SK-N-MC (cell line): ENCODE results near the gene KIF7.

ENCODE experiments used
- EZH2 ChIP-seq: fragments of 200-600 bp; sonication (generic); IDR thresholded peaks from one replicate; pipeline ENCODE4 v1.6.1; 2017; ENCODE audit warnings: antibody characterized with exemption
- FOXP2 ChIP-seq: optimal IDR thresholded peaks from 2 replicates; pipeline ENCODE3; 2011; ENCODE audit warnings: mild to moderate bottlenecking, moderate library complexity; ENCODE audit not compliant: insufficient read depth; ENCODE audit errors: extremely low read length, control extremely low read depth
- POLR2AphosphoS5 ChIP-seq: IDR thresholded peaks from 2 replicates; pipeline ENCODE4 v1.6.1; 2012; ENCODE audit warnings: mild to moderate bottlenecking, low read depth, low read length, borderline replicate concordance

- TF ChIP-seq EZH2 (no peak), POLR2AphosphoS5 (no peak), FOXP2 (no peak)
These were observed 39.9 kb upstream of the KIF7 start for GRCh38 chr15:89695198-89695597.
